Measurements from ENCODE around the gene LZTS3. TPM values are rescaled to one million over a fixed set of nuclear protein-coding genes. Genes with fewer than 3 reads are reported as not detected.

The LZTS3 gene
- total RNA-seq, 1 donor from 2014 or later: 14.9 TPM

- no peak for TF ChIP-seq CTCF (IDR thresholded peaks at IDR 0.05)
- Histone ChIP-seq H3K4me3 (no peak overlapping the region), H3K36me3 (peaks cover 74 to 97% of the 10 kb centered on the region in 2 donors), H3K27ac (no peak overlapping the region), H3K9me3 (no peaks in the 10 kb centered on the region), H3K4me1 (no peaks in the 10 kb centered on the region), H3K27me3 (no peaks in the 10 kb centered on the region)
- no peak for DNase-seq (ENCODE audit: low spot score in 2 of 2)
- intact Hi-C loops (cut with DNase I): no loop called here
Observed at GRCh38 chr20:3194617-3195280, 21.4 kb upstream of the LZTS3 start.

GRCh38 chr20:3193806-3194616 is 20.7 kb upstream of the LZTS3 start:
- Histone ChIP-seq H3K9me3 (no peaks in the 10 kb centered on the region), H3K4me1 (no peaks in the 10 kb centered on the region)
- intact Hi-C loops (cut with DNase I): no loop called here

GRCh38 chr20:3192226-3193015 is 19.1 kb upstream of the LZTS3 start:
- TF ChIP-seq CTCF (IDR thresholded peaks at IDR 0.05): no peak
- H3K9me3 ChIP-seq: no peaks in the 10 kb centered on the region
- no peaks in the 10 kb centered on the region for H3K4me1 ChIP-seq
- no peak overlapping the region for H3K27ac ChIP-seq
- intact Hi-C loops (cut with DNase I): no loop called here
- no peak overlapping the region for H3K4me3 ChIP-seq
- H3K27me3 ChIP-seq: no peaks in the 10 kb centered on the region
- H3K36me3 ChIP-seq: peaks cover 56 to 82% of the 10 kb centered on the region in 2 donors
- no peak for DNase-seq (ENCODE audit: low spot score in 2 of 2)

More at GRCh38 chr20:3193806-3194616, 20.7 kb upstream of the LZTS3 start:
- no peak for TF ChIP-seq CTCF (IDR thresholded peaks at IDR 0.05)
- H3K36me3 ChIP-seq: peaks cover 69 to 94% of the 10 kb centered on the region in 2 donors
- H3K4me3 ChIP-seq: no peak overlapping the region
- DNase-seq (ENCODE audit: low spot score in 2 of 2): no peak
- H3K27ac ChIP-seq: no peak overlapping the region
- no peaks in the 10 kb centered on the region for H3K27me3 ChIP-seq

- peaks cover 48 to 65% of the 10 kb centered on the region in 2 donors for H3K36me3 ChIP-seq
- intact Hi-C loops (cut with DNase I): no loop called here
- H3K27me3 ChIP-seq: no peaks in the 10 kb centered on the region
- no peak overlapping the region for H3K27ac ChIP-seq
- no peak for TF ChIP-seq CTCF (IDR thresholded peaks at IDR 0.05)
- H3K9me3 ChIP-seq: no peaks in the 10 kb centered on the region
- H3K4me3 ChIP-seq: no peak overlapping the region
- DNase-seq (ENCODE audit: low spot score in 2 of 2): no peak
- no peaks in the 10 kb centered on the region for H3K4me1 ChIP-seq
Observed at GRCh38 chr20:3190681-3191111, 17.3 kb upstream of the LZTS3 start.

GRCh38 chr20:3189561-3190131 is 16.3 kb upstream of the LZTS3 start:
- DNase-seq (ENCODE audit: low spot score in 2 of 2): no peak
- intact Hi-C loops (cut with DNase I): no loop called here
- Histone ChIP-seq H3K9me3 (no peaks in the 10 kb centered on the region), H3K4me3 (no peak overlapping the region), H3K36me3 (peaks cover 39 to 58% of the 10 kb centered on the region in 2 donors), H3K4me1 (no peaks in the 10 kb centered on the region), H3K27me3 (no peaks in the 10 kb centered on the region), H3K27ac (no peak overlapping the region)
- TF ChIP-seq CTCF (IDR thresholded peaks at IDR 0.05): no peak

Data from ascending aorta (tissue), 2 donors.